PC-9 (cell line): ENCODE measurements around the gene SCCPDH. TPM values are rescaled to one million over a fixed set of nuclear protein-coding genes. Genes with fewer than 3 reads are reported as not detected.

Experiments used
- BruUV-seq: library from RNA; stranded (reverse); fragments of 400-500 nt; replicated peaks from 2 replicates; lab custom pipeline; 2021; lab: Mats Ljungman, UMichigan
- CTCF ChIA-PET: fragments of 300-600 bp; sonication (Branson Sonifier 250); formaldehyde crosslinking; loops from one replicate; lab custom pipeline; 2022; ENCODE audit warnings: antibody characterized with exemption; lab: Charles Lee
- POLR2A ChIA-PET: fragments of 300-600 bp; sonication (Branson Sonifier 250); formaldehyde crosslinking; loops from one replicate; lab custom pipeline; 2022; ENCODE audit warnings: antibody characterized with exemption; ENCODE audit not compliant: unreplicated experiment; lab: Charles Lee
- DNase-seq, 2 experiments: peaks; one replicate each; pipeline versions ENCODE4 v3.0.0 to v3.0.0-alpha.2; 2015 to 2022; ENCODE audit warnings: mixed read lengths in 1 of 2
- H2AFZ ChIP-seq: fragments of 200-600 bp; sonication (generic); 2 replicates; pipeline ENCODE4 v1.8.1; 2017; ENCODE audit warnings: antibody characterized with exemption
- H3F3A ChIP-seq: fragments of 200-600 bp; sonication (generic); 2 replicates; pipeline ENCODE4 v1.8.1; 2017; ENCODE audit warnings: antibody characterized with exemption, mild to moderate bottlenecking, low read depth; ENCODE audit not compliant: insufficient read depth
- H3K27ac ChIP-seq: fragments of 200-600 bp; sonication (generic); 2 replicates; pipeline ENCODE4 v1.6.1; 2016; ENCODE audit warnings: mixed run types
- H3K27me3 ChIP-seq: fragments of 200-600 bp; sonication (generic); 2 replicates; pipeline ENCODE4 v1.6.1; 2016; ENCODE audit warnings: low read depth, mixed run types; ENCODE audit not compliant: insufficient read depth
- H3K36me3 ChIP-seq: fragments of 200-600 bp; sonication (generic); 2 replicates; pipeline ENCODE4 v1.6.1; 2016; ENCODE audit warnings: low read depth, mixed run types
- H3K4me1 ChIP-seq: fragments of 200-600 bp; sonication (generic); replicated peaks from 2 replicates; pipeline ENCODE4 v1.6.1; 2016; ENCODE audit warnings: mixed run types; ENCODE audit not compliant: insufficient read depth
- H3K4me2 ChIP-seq: fragments of 200-600 bp; sonication (generic); 2 replicates; pipeline ENCODE4 v1.6.1; 2017; ENCODE audit warnings: mixed run types
- H3K4me3 ChIP-seq: fragments of 200-600 bp; sonication (generic); 2 replicates; pipeline ENCODE4 v1.6.1; 2016; ENCODE audit warnings: mixed run types
- H3K79me2 ChIP-seq: fragments of 200-600 bp; sonication (generic); 2 replicates; pipeline ENCODE4 v1.6.1; 2017; ENCODE audit warnings: low read depth, mixed run types
- H3K9me2 ChIP-seq: fragments of 200-600 bp; sonication (generic); 2 replicates; pipeline ENCODE4 v1.8.1; 2017; ENCODE audit warnings: mild to moderate bottlenecking; ENCODE audit not compliant: insufficient read depth
- H3K9me3 ChIP-seq: fragments of 200-600 bp; sonication (generic); 2 replicates; pipeline ENCODE4 v1.8.1; 2016; ENCODE audit warnings: low read depth; ENCODE audit not compliant: insufficient read depth
- H4K20me1 ChIP-seq: fragments of 200-600 bp; sonication (generic); 2 replicates; pipeline ENCODE4 v1.8.1; 2017; ENCODE audit not compliant: insufficient read depth
- CTCF ChIP-seq: fragments of 200-600 bp; sonication (generic); conservative IDR thresholded peaks from 2 replicates; pipeline ENCODE4 v1.6.1; 2017; ENCODE audit warnings: mixed run types, antibody characterized with exemption, mild to moderate bottlenecking, moderate library complexity
- EZH2 ChIP-seq: fragments of 200-600 bp; sonication (generic); IDR thresholded peaks from 2 replicates; pipeline ENCODE4 v1.8.0; 2017; ENCODE audit warnings: antibody characterized with exemption, low read depth
- intact Hi-C: fragments of 100-400 bp; cut with micrococcal nuclease; formaldehyde crosslinking; loops from one replicate; pipeline ENCODE4 v1.10.0; 2022; ENCODE audit not compliant: unreplicated experiment
- total RNA-seq: library from RNA; stranded (reverse); gene quantifications from 2 replicates; pipeline ENCODE4 v1.2.3, GENCODE V29; 2021

Gene SCCPDH
- total RNA-seq, 1 experiment from 2014 or later = 17.2 TPM

GRCh38 chr1:246698466-246699094, 25.6 kb upstream of the SCCPDH start:
- no peaks in the 10 kb centered on the region for H3K27me3 ChIP-seq
- no peak for DNase-seq
- H3K4me3 ChIP-seq = peak overlapping the region; percentile 20; the same call in 1 of the 2 replicates
- ChIA-PET CTCF (no interaction called here), POLR2A (no interaction called here)
- H3K27ac ChIP-seq = no peak overlapping the region
- H3K4me2 ChIP-seq = peak overlapping the region; percentile 69
- no TSS peak for BruUV-seq
- H3K79me2 ChIP-seq = no peaks in the 10 kb centered on the region
- H3K36me3 ChIP-seq = no peaks in the 10 kb centered on the region
- no peaks in the 10 kb centered on the region for H3K9me3 ChIP-seq
- H3F3A ChIP-seq = no peaks in the 10 kb centered on the region
- H2AFZ ChIP-seq = peak overlapping the region; percentile 72
- H4K20me1 ChIP-seq = no peaks in the 10 kb centered on the region
- intact Hi-C loops = loop anchor here (1.0 to 2.0 kb wide), 3 partner anchors 9 to 201 kb away; partner anchors contain the start of gene SCCPDH
- H3K9me2 ChIP-seq = no peaks in the 10 kb centered on the region
- no peaks in the 10 kb centered on the region for H3K4me1 ChIP-seq
- TF ChIP-seq CTCF (no peak), EZH2 (no peak)

- H4K20me1 ChIP-seq = no peaks in the 10 kb centered on the region
- H3F3A ChIP-seq = no peaks in the 10 kb centered on the region
- H3K36me3 ChIP-seq = no peaks in the 10 kb centered on the region
- no peak overlapping the region for H3K27ac ChIP-seq
- peak overlapping the region; percentile 72 for H2AFZ ChIP-seq
- TF ChIP-seq CTCF (peak; percentile 79), EZH2 (no peak)
- intact Hi-C loops = loop anchor here (1.0 to 2.0 kb wide), 3 partner anchors 10 to 202 kb away; partner anchors contain the start of gene SCCPDH
- CTCF ChIA-PET = no interaction called here
- H3K4me2 ChIP-seq = peak overlapping the region; percentile 69
- BruUV-seq = no TSS peak
- no peaks in the 10 kb centered on the region for H3K27me3 ChIP-seq
- H3K79me2 ChIP-seq = no peaks in the 10 kb centered on the region
- POLR2A ChIA-PET = no interaction called here
- H3K9me2 ChIP-seq = no peaks in the 10 kb centered on the region
- H3K4me1 ChIP-seq = no peaks in the 10 kb centered on the region
- DNase-seq = peak; percentile 76 to 79
- H3K4me3 ChIP-seq = peak overlapping the region; percentile 20; the same call in 1 of the 2 replicates
- no peaks in the 10 kb centered on the region for H3K9me3 ChIP-seq
Measured at GRCh38 chr1:246699095-246699735, 25.0 kb upstream of the SCCPDH start.

GRCh38 chr1:246703581-246703980, 20.6 kb upstream of the SCCPDH start:
- BruUV-seq = no TSS peak
- CTCF ChIA-PET = no interaction called here

More at GRCh38 chr1:246703581-246703980, 20.6 kb upstream of the SCCPDH start:
- peaks cover 7% of the 10 kb centered on the region for H3F3A ChIP-seq
- H4K20me1 ChIP-seq = no peaks in the 10 kb centered on the region
- intact Hi-C loops = no loop called here
- TF ChIP-seq EZH2 (no peak), CTCF (no peak)
- no peak overlapping the region for H3K4me3 ChIP-seq
- H3K79me2 ChIP-seq = no peaks in the 10 kb centered on the region
- H3K9me3 ChIP-seq = no peaks in the 10 kb centered on the region
- H2AFZ ChIP-seq = no peak overlapping the region
- H3K27me3 ChIP-seq = no peaks in the 10 kb centered on the region
- no peak overlapping the region for H3K4me2 ChIP-seq
- POLR2A ChIA-PET = no interaction called here
- peaks cover 27% of the 10 kb centered on the region for H3K4me1 ChIP-seq
- no peak for DNase-seq
- no peaks in the 10 kb centered on the region for H3K36me3 ChIP-seq
- no peak overlapping the region for H3K27ac ChIP-seq
- no peaks in the 10 kb centered on the region for H3K9me2 ChIP-seq
